GM12865 (cell line): Measurements from ENCODE around the gene SDC4.

Experiments
- DNase-seq: peaks from one replicate; pipeline ENCODE4 v3.0.0; 2010; ENCODE audit warnings: low read depth
- H3K4me3 ChIP-seq: 2 replicates; pipeline ENCODE4 v1.5.1; 2011; ENCODE audit warnings: mild to moderate bottlenecking, low read depth, low read length, control low read depth
- TF ChIP-seq, protein P1 (sequence below): IDR thresholded peaks from 2 replicates; pipeline ENCODE4 v1.5.1; 2011; ENCODE audit warnings: low read length, control low read depth, low read depth, inconsistent platforms; ENCODE audit not compliant: insufficient read depth; ENCODE audit errors: missing control alignments

The SDC4 gene

DNA sequence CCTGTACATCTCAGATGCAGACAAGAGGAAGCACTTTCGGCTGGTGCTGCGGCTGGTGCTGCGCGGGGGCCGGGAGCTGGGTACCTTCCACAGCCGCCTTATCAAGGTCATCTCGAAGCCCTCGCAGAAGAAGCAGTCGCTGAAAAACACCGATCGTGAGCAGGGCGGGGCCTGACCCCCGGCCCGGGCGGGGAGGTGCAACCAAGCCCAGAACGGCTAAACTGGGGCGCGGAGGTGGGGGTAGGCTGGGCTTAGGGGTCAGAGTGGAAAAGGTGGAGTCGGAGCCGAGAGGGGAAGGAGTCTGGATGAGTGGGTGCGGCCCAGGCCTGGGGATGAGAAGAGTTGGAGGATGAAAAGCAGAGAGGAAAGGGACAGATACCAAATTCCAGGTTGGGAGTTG lies 36.0 kb downstream of the SDC4 start:
- TF ChIP-seq, protein P1, sequence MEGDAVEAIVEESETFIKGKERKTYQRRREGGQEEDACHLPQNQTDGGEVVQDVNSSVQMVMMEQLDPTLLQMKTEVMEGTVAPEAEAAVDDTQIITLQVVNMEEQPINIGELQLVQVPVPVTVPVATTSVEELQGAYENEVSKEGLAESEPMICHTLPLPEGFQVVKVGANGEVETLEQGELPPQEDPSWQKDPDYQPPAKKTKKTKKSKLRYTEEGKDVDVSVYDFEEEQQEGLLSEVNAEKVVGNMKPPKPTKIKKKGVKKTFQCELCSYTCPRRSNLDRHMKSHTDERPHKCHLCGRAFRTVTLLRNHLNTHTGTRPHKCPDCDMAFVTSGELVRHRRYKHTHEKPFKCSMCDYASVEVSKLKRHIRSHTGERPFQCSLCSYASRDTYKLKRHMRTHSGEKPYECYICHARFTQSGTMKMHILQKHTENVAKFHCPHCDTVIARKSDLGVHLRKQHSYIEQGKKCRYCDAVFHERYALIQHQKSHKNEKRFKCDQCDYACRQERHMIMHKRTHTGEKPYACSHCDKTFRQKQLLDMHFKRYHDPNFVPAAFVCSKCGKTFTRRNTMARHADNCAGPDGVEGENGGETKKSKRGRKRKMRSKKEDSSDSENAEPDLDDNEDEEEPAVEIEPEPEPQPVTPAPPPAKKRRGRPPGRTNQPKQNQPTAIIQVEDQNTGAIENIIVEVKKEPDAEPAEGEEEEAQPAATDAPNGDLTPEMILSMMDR, result no peak
- H3K4me3 ChIP-seq, result no peak overlapping the region
- DNase-seq, result no peak

DNA sequence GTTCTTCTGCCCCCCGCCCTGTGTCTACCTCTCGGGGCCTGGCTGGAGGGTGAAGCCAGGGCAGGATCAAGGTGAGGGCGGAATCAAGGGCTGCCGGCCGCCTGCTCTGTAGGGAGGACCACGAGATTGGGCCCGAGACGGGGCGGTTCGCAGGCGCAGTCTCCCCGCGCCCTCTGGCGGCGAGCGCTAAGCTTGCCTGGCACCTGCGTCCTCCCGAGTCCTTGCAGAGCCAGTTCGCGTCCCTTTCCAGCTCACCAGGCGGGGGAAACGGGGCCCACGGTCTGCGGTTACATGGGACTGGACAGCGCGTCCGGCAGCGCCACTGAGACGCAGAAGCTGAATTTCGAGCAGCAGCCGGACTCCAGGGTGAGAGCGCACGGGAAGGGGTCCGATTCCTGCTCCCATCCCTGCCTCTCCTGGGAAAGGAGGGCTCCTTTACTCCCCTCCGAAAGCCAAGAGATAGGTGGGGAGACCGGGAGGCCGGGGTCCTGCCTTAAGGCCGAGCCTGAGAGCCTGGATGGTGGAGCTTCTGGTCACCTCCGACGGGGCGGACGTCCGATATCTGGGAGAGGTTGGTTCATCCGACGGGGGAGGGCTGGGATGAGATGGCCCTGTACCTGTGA lies 36.5 kb downstream of the SDC4 start:
- peak; percentile 68 for DNase-seq
- no peak overlapping the region for H3K4me3 ChIP-seq
- TF ChIP-seq, protein P1, result peak; percentile 86

DNA sequence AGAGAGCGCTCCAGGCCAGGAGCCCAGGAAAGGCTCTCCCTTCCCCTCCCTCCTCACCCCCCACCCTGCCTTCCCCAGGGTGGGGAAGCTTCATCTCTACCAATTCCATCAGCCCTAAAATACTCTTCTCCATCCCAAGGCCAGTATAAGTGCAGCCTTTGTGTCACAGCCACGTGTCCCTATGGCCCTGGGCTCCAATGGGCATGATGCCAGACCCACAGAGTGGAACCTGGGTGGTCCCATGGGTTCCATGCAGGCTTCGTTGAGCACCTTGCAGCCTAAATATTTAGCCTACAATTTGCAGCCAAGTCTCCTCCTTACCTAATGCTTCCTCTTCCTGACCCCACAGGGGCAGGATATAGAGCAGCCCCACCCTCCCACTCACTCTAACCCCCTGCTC lies 39.1 kb downstream of the SDC4 start:
- DNase-seq, result no peak
- TF ChIP-seq, protein P1, result no peak
- no peak overlapping the region for H3K4me3 ChIP-seq

DNA sequence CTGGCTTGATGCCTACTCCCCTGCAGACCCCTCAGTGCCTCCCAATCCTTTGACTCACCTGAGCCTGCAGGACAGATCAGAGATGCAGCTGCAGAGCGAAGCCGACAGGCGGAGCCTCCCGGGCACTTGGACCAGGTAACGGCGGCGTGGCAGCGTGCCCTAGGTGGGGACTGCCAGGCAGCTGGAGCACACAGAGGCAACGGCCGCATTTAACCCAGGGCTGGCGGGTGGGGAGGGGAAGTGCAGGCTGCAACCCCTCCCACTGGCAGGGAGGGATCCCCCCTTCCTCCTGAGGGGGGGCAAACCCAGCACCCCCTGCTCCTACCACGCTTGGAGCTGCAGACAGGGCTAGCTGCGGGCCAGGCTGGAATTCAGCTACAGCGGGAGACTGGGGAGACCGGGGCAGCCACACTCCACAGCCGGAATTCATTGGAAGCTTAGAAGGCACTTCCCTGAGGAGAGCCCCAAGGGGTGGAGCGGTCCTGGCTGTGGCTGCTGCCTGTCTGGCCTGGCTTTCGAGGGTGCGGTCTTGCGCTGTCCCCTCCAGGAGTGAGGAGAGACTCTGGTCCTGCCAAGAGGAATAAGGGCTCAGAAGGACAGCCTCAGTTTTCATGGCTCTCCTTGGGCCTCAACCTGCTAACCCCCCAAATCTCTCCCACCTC lies 40.0 kb downstream of the SDC4 start, which contains the start of gene MATN4:
Gene MATN4 (minus strand): TSS at position 183 of the 662 bp plus-strand sequence. CDS start 2,717 bp downstream, outside the sequence.
- TF ChIP-seq, protein P1, result no peak
- no peak within 1 kb of the TSS for H3K4me3 ChIP-seq
- DNase-seq, result no peak

DNA sequence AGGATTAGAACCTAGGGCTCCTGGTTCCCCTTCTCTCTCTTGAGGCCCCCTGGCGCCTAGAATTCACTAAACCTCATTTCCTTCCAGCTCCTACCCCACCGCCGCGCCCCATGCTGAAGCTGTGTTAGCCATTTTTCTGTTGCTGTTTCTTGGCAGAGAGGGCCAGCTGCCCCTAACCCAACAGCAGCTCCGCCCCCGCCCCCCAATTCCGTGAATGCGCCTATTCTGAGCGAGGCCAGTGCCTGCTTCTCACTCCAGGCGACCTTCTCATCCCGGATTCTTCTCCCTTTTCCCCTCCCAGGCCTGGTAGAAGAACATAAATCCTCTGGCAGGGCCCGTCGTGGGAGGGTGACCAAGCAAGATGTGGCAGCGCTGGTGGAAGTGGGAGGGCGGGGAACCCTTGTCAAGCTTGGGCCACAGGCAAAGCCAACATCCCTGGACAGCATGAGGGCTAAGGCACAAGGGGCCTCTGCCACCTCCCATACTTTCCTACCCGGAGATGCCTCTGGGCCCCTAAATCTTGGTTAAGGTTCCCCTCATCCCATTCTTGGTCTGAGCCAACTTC lies 41.1 kb downstream of the SDC4 start:
- no peak overlapping the region for H3K4me3 ChIP-seq
- no peak for DNase-seq
- TF ChIP-seq, protein P1, result no peak

DNA sequence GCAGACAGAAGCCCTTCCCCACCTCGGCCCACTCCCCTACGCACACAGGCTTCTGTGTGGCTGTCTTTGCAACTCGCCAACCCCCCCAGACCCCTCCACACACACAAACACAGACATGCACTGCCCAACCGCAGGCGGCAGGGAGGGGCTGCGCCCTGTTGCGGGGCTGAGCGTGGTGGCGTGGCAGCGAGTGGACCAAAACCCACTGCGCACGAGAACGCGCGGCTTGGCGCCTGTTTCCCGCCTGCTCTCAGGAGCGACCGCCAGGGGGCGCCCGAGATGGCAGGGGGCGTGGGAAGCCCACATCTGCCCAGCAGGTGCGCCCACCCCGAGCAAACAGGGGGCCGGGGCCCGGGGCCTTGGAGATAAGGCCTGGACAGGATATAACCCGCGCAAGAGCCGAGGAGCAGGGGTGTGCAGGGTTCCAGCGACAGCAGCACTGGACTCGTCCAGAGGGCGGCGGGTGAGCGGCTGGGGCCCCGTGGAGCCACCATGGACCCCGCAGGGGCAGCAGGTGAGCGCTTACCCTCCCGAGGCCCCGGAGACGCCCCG lies 41.7 kb downstream of the SDC4 start, which contains the start of gene RBPJL:
Gene RBPJL (plus strand): TSS at position 410 of the 552 bp plus-strand sequence. CDS start 83 bp downstream, at position 493.
- H3K4me3 ChIP-seq, result no peak within 1 kb of the TSS
- no peak for DNase-seq
- TF ChIP-seq, protein P1, result peak; percentile 73
